Brain pericyte (primary cell): Measurements from ENCODE around the gene SHROOM3.

Experiments
- DNase-seq: peaks from one replicate; pipeline ENCODE4 v3.0.0-alpha.2; 2012; ENCODE audit warnings: low read depth, low spot score

Gene SHROOM3

GRCh38 chr4:76658231-76659102 lies 223.4 kb downstream of the SHROOM3 start:
- DNase-seq = no peak

DNA sequence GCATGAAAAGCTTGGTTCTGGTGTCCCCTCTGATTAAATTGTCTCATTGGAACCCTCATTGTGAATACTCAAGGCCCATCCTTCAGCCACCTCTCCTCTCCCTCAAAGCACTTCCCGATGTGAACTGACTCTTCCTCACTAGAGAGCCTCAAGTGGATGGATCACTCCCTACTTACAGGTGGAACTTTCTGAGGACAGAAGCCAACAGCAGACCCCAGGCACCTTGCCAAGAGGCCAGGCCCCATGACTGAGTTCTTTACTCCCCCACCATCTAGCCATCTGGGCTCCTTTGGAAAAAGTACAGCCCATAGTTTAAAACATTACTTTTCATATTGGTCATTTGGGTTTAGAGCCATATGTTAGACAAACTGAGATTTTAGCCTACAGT lies 224.1 kb downstream of the SHROOM3 start:
- no peak for DNase-seq

DNA sequence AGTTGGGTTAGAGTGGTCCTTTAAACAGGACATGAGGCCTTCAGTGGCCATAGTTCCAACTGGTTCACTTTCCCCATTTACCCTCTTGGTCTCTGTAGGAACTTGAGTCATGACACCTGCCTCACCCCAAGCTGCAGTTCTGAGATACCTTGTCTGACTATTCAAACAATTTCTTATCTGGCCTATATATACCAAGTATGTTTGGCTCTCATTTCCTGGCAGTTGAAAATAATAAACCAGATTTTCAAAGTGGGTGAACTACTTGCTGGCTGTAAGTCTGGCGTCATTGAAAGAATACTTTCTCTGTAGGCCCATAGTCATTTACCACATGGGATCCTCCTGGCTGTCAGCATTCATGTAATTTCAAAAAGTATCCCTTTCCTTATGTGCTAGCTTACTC lies 228.8 kb downstream of the SHROOM3 start:
- no peak for DNase-seq

- DNase-seq = no peak
Measured at GRCh38 chr4:76665153-76665552, 230.1 kb downstream of the SHROOM3 start.

GRCh38 chr4:76665721-76666120 lies 230.7 kb downstream of the SHROOM3 start:
- DNase-seq = no peak

GRCh38 chr4:76666944-76667532 lies 232.0 kb downstream of the SHROOM3 start:
- no peak for DNase-seq

DNA sequence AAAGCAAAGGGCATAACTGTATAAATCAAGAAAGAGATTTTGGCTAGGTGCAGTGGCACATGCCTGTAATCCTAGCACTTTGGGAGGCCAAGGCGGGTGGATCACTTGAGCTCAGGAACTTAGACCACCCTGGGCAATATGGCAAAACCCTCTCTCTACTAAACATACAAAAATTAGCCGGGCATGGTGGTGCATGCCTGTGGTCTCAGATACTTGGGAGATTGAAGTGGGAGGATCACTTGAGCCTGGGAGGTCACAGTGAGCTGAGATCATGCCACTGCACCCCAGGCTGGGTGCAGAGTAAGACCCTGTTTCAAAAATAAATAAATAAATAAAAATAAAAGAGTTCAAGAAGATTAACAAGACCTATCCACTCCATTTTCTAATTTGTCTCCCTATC lies 235.6 kb downstream of the SHROOM3 start:
- no peak for DNase-seq

- DNase-seq = no peak
Measured at GRCh38 chr4:76673362-76673761, 238.3 kb downstream of the SHROOM3 start.

- DNase-seq = no peak
Measured at GRCh38 chr4:76674983-76675382, 240.0 kb downstream of the SHROOM3 start.

GRCh38 chr4:76677571-76678326 lies 242.7 kb downstream of the SHROOM3 start:
- no peak for DNase-seq

GRCh38 chr4:76679691-76680090 lies 244.7 kb downstream of the SHROOM3 start:
- DNase-seq = no peak

GRCh38 chr4:76680952-76681351 lies 245.9 kb downstream of the SHROOM3 start:
- no peak for DNase-seq

DNA sequence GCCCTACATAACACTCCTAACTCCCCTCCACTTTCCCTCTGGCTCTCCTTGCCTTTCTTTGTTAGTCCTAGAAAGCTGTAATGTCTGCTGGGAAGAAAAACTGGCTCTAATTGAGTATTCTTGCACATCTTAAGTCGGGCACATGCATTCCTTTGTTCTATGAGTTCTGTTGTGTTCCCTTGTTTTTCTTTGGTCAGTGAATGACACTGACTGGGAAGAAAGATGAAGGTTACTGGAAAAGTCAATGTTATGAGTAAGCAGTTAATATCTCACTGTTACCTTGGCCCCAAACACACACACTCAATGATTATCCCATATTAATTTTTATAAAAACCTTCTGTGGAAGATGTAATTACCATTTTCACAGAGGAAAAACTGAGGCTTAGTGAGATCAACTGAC lies 247.0 kb downstream of the SHROOM3 start:
- DNase-seq = no peak

DNA sequence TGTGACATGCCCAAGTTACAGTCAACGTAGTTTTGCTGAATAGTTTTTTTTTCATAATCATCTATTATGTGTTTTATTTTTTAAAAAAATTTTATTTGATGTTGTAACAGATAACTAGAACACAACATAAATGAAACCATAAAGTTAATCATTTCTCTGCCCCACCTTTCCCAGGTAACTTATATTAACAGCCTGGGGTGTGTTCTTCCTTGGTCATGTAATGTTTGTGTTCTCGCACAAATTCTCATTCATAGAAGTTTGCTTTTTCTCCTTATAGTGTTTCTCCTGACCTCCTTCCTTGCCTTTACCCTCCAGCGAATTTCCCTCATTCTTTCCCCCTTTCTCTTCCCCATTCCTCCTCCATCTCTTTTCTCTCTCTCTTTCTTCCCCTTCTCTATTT lies 248.1 kb downstream of the SHROOM3 start:
- DNase-seq = no peak

DNA sequence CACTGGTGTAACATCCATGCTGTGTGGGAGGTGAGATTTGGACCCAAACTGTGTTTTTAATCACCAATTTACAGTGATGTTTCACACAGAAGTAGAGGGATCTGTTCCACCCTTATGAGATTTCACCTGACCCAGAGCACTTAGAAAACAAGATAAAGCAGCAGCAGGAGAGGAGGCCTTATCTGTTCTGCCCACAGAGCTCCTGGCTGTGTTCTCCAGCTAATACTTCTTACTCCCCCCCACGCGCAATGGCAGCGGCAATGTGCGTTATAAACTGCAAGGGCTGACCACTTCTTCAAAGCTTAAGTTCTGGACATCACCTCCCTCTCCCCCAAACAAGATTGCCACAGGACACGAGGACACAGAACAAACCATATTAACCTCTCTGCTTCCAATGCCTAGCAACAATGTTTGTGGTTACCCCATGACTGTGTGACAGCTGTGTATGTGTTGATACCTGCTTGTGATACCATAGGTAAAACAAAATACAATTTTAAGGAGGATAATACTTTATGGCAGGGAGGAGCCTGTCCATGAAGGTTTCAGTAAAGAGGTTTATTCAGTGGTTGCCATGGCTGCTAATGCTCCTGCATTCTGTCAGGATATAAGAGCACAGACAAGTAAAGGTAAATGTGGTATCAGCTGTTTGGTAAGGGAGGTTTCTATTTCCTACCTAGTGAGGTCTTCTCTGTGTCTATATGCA lies 252.9 kb downstream of the SHROOM3 start:
- DNase-seq = no peak

GRCh38 chr4:76688619-76689144 lies 253.7 kb downstream of the SHROOM3 start:
- no peak for DNase-seq

- DNase-seq = no peak
Measured at GRCh38 chr4:76689145-76689817, 254.3 kb downstream of the SHROOM3 start.

GRCh38 chr4:76690011-76690905 lies 255.2 kb downstream of the SHROOM3 start:
- no peak for DNase-seq

DNA sequence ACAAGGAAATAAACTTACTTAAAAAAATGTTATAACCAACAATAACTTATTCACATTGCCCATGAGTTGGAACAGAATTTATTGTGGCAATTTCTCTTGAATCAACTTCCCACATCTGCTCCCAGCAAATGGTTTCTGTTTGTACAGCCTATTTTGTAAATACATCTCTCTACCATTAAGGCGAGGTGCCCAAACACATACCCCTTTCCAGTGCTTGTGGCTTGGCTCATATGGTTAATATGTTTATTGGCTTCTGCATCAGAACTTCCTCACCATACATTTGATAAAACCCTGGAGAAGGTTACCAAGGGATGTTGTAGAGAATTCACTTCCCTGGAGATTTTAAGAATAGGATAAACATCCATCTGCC lies 255.9 kb downstream of the SHROOM3 start:
- DNase-seq = no peak
